Stimulated activated naive CD4-positive, alpha-beta T cell (primary cell): ENCODE results near the gene DPCD.

Experiments
- DNase-seq, 6 experiments: peaks; one replicate each; lab custom pipeline; 2025; lab: John Stamatoyannopoulos, UW

Gene DPCD

GRCh38 chr10:101587725-101588653, at the start of gene DPCD, which contains the start of gene POLL:
DPCD (plus strand) TSS chr10:101588321; CDS start chr10:101588337, 16 bp downstream.
POLL (minus strand) TSS chr10:101588257; CDS start chr10:101587360, 897 bp downstream.
- DNase-seq: peak; percentile 71 to 87 (median 81)

- DNase-seq: no peak
Observed at GRCh38 chr10:101538446-101538845, 49.7 kb upstream of the DPCD start.

- no peak for DNase-seq
Observed at GRCh38 chr10:101545898-101546297, 42.2 kb upstream of the DPCD start.

- DNase-seq: no peak
Observed at GRCh38 chr10:101550965-101551364, 37.2 kb upstream of the DPCD start.

- no peak for DNase-seq
Observed at GRCh38 chr10:101552442-101552841, 35.7 kb upstream of the DPCD start.

GRCh38 chr10:101557541-101557940, 30.6 kb upstream of the DPCD start:
- no peak for DNase-seq

GRCh38 chr10:101558204-101558603, 29.9 kb upstream of the DPCD start:
- no peak for DNase-seq

GRCh38 chr10:101558671-101559595, 29.2 kb upstream of the DPCD start:
- no peak for DNase-seq

- no peak for DNase-seq
Observed at GRCh38 chr10:101559596-101560297, 28.4 kb upstream of the DPCD start.

- no peak for DNase-seq
Observed at GRCh38 chr10:101560298-101561067, 27.6 kb upstream of the DPCD start.

GRCh38 chr10:101561068-101561915, 26.8 kb upstream of the DPCD start:
- DNase-seq: no peak

- no peak for DNase-seq
Observed at GRCh38 chr10:101562231-101562630, 25.9 kb upstream of the DPCD start.

GRCh38 chr10:101563007-101563406, 25.1 kb upstream of the DPCD start:
- no peak for DNase-seq

- DNase-seq: no peak
Observed at GRCh38 chr10:101563497-101564040, 24.6 kb upstream of the DPCD start.

- DNase-seq: no peak
Observed at GRCh38 chr10:101564490-101564991, 23.6 kb upstream of the DPCD start.

- DNase-seq: no peak
Observed at GRCh38 chr10:101565370-101565900, 22.7 kb upstream of the DPCD start.

- DNase-seq: no peak
Observed at GRCh38 chr10:101565936-101566332, 22.2 kb upstream of the DPCD start.

GRCh38 chr10:101566333-101567164, 21.6 kb upstream of the DPCD start:
- no peak for DNase-seq
